ENCODE measurements around the gene ARSG. TPM values are rescaled to one million over a fixed set of nuclear protein-coding genes. Genes with fewer than 3 reads are reported as not detected.

Gene ARSG
- polyA plus RNA-seq, 1 donor from 2014 or later = 16.9 TPM

DNA sequence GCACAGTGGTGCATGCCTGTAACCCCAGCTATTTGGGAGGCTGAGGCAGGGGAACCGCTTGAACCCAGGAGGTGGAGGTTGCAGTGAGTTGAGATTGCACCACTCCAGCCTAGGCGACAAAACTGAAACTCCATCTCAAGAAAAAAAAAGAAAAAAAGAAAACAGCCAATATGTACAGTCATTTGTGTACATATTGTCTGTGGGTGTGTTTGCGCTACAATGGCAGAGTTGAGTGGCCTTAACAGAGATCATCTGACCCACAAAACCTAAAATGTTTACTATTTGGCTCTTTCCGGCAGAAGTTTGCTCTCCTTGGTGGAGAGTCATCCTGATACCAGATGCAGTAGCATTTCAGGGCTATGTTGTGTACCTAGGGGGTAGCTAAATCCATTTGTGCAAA, 57.9 kb downstream of the ARSG start:
- H3K9ac ChIP-seq (ENCODE audit: low read length) = no peak overlapping the region
- no peak overlapping the region for H3K4me3 ChIP-seq (ENCODE audit: low read length)
- no peaks in the 10 kb centered on the region for H3K79me2 ChIP-seq (replicated peaks; ENCODE audit: insufficient read depth, low read length)
- no peak overlapping the region for H3K27ac ChIP-seq (ENCODE audit: low read length)
- no peak overlapping the region for H3K4me2 ChIP-seq (ENCODE audit: low read length)
- H2AFZ ChIP-seq (ENCODE audit: low read depth, low read length) = no peak overlapping the region
- H4K20me1 ChIP-seq (ENCODE audit: insufficient read depth) = no peaks in the 10 kb centered on the region
- H3F3A ChIP-seq (ENCODE audit: insufficient read depth, low read length, poor library complexity, severe bottlenecking) = no peaks in the 10 kb centered on the region
- TF ChIP-seq, protein P1, sequence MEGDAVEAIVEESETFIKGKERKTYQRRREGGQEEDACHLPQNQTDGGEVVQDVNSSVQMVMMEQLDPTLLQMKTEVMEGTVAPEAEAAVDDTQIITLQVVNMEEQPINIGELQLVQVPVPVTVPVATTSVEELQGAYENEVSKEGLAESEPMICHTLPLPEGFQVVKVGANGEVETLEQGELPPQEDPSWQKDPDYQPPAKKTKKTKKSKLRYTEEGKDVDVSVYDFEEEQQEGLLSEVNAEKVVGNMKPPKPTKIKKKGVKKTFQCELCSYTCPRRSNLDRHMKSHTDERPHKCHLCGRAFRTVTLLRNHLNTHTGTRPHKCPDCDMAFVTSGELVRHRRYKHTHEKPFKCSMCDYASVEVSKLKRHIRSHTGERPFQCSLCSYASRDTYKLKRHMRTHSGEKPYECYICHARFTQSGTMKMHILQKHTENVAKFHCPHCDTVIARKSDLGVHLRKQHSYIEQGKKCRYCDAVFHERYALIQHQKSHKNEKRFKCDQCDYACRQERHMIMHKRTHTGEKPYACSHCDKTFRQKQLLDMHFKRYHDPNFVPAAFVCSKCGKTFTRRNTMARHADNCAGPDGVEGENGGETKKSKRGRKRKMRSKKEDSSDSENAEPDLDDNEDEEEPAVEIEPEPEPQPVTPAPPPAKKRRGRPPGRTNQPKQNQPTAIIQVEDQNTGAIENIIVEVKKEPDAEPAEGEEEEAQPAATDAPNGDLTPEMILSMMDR (IDR thresholded peaks at IDR 0.05; ENCODE audit: poor library complexity, severe bottlenecking) = no peak
- TF ChIP-seq TAF1 (IDR thresholded peaks at IDR 0.05; ENCODE audit: low read depth) = no peak
- no peak for TF ChIP-seq RAD21 (conservative IDR thresholded peaks at IDR 0.05)
- no peak for TF ChIP-seq MXI1 (conservative IDR thresholded peaks at IDR 0.05; ENCODE audit: poor library complexity, severe bottlenecking)
- TF ChIP-seq POLR2AphosphoS5 (IDR thresholded peaks at IDR 0.05) = no peak
- TF ChIP-seq EZH2 (IDR thresholded peaks at IDR 0.05; ENCODE audit: borderline replicate concordance, insufficient read depth, low read length, poor library complexity, severe bottlenecking) = no peak
- TF ChIP-seq SMC3 (conservative IDR thresholded peaks at IDR 0.05; ENCODE audit: poor library complexity) = no peak
- no peak for TF ChIP-seq REST (IDR thresholded peaks at IDR 0.05; ENCODE audit: borderline replicate concordance)
- TF ChIP-seq EP300 (conservative IDR thresholded peaks at IDR 0.05; ENCODE audit: poor library complexity, severe bottlenecking) = no peak
- H3K36me3 ChIP-seq (ENCODE audit: insufficient read depth, low read length) = no peaks in the 10 kb centered on the region
- no peaks in the 10 kb centered on the region for H3K9me3 ChIP-seq (ENCODE audit: low read length)
- H3K9me2 ChIP-seq (ENCODE audit: insufficient read depth, low read length) = no peaks in the 10 kb centered on the region
- no peaks in the 10 kb centered on the region for H3K27me3 ChIP-seq (ENCODE audit: insufficient read depth, low read depth, low read length)

- H3K4me3 ChIP-seq (ENCODE audit: low read length) = no peak overlapping the region
- no peak overlapping the region for H3K9ac ChIP-seq (ENCODE audit: low read length)
- TF ChIP-seq TAF1 (IDR thresholded peaks at IDR 0.05; ENCODE audit: low read depth) (no peak), REST (IDR thresholded peaks at IDR 0.05; ENCODE audit: borderline replicate concordance) (no peak), EZH2 (IDR thresholded peaks at IDR 0.05; ENCODE audit: borderline replicate concordance, insufficient read depth, low read length, poor library complexity, severe bottlenecking) (no peak), POLR2AphosphoS5 (IDR thresholded peaks at IDR 0.05) (no peak), EP300 (conservative IDR thresholded peaks at IDR 0.05; ENCODE audit: poor library complexity, severe bottlenecking) (no peak), RAD21 (conservative IDR thresholded peaks at IDR 0.05) (no peak), SMC3 (conservative IDR thresholded peaks at IDR 0.05; ENCODE audit: poor library complexity) (no peak), MXI1 (conservative IDR thresholded peaks at IDR 0.05; ENCODE audit: poor library complexity, severe bottlenecking) (no peak)
- H3K9me3 ChIP-seq (ENCODE audit: low read length) = no peaks in the 10 kb centered on the region
- no peak overlapping the region for H3K27ac ChIP-seq (ENCODE audit: low read length)
- no peaks in the 10 kb centered on the region for H3K9me2 ChIP-seq (ENCODE audit: insufficient read depth, low read length)
- H3F3A ChIP-seq (ENCODE audit: insufficient read depth, low read length, poor library complexity, severe bottlenecking) = no peaks in the 10 kb centered on the region
- H3K79me2 ChIP-seq (replicated peaks; ENCODE audit: insufficient read depth, low read length) = no peaks in the 10 kb centered on the region
- no peaks in the 10 kb centered on the region for H3K36me3 ChIP-seq (ENCODE audit: insufficient read depth, low read length)
- no peaks in the 10 kb centered on the region for H3K27me3 ChIP-seq (ENCODE audit: insufficient read depth, low read depth, low read length)
- H4K20me1 ChIP-seq (ENCODE audit: insufficient read depth) = no peaks in the 10 kb centered on the region
- no peak overlapping the region for H2AFZ ChIP-seq (ENCODE audit: low read depth, low read length)
- no peak overlapping the region for H3K4me2 ChIP-seq (ENCODE audit: low read length)
Measured at GRCh38 chr17:68351395-68351794, 60.1 kb downstream of the ARSG start.
